HFFc6 (cell line): ENCODE measurements around the gene SLC25A25. TPM values are rescaled to one million over a fixed set of nuclear protein-coding genes. Genes with fewer than 3 reads are reported as not detected.

Experiments used
- DNase-seq: peaks from one replicate; pipeline ENCODE4 v3.0.0-alpha.2; 2018
- H3K27ac Mint-ChIP-seq: 2 replicates; pipeline ENCODE4 v1.8.0; 2020; ENCODE audit warnings: mild to moderate bottlenecking, mixed read lengths
- H3K27me3 Mint-ChIP-seq: 2 replicates; pipeline ENCODE4 v1.8.0; 2021; ENCODE audit warnings: mild to moderate bottlenecking, moderate library complexity, mixed read lengths; ENCODE audit not compliant: insufficient read depth
- H3K36me3 Mint-ChIP-seq: 2 replicates; pipeline ENCODE4 v1.8.0; 2021; ENCODE audit warnings: low read depth, mixed read lengths
- H3K4me1 Mint-ChIP-seq: 2 replicates; pipeline ENCODE4 v1.8.0; 2020; ENCODE audit warnings: low read depth, mixed read lengths
- H3K4me3 Mint-ChIP-seq: 2 replicates; pipeline ENCODE4 v1.8.0; 2020; ENCODE audit warnings: mild to moderate bottlenecking, moderate library complexity, mixed read lengths
- H3K9me3 Mint-ChIP-seq: 2 replicates; pipeline ENCODE4 v1.8.0; 2020; ENCODE audit warnings: mild to moderate bottlenecking, mixed read lengths
- CTCF ChIP-seq: fragments of 200-600 bp; sonication (generic); IDR thresholded peaks from 2 replicates; pipeline ENCODE4 v1.5.0; 2021; ENCODE audit warnings: antibody characterized with exemption, mild to moderate bottlenecking
- total RNA-seq, 6 experiments: library from RNA; stranded (reverse); fragmentation: NEBNext Ultra II Directional; extraction: Animal tissue kit (Norgen Biotek cat#: 25700); gene quantifications; 2 replicates in 1 of 6; 3 replicates in 5 of 6; pipeline ENCODE4 v1.2.3, GENCODE V29; 2021

Gene SLC25A25
- total RNA-seq, 6 experiments from 2014 or later = 16.5 to 20.7 (median 18.4) TPM

GRCh38 chr9:128146591-128147120 lies 78.6 kb downstream of the SLC25A25 start:
- H3K9me3 Mint-ChIP-seq = no peaks in the 10 kb centered on the region

GRCh38 chr9:128148509-128149000 lies 80.5 kb downstream of the SLC25A25 start:
- TF ChIP-seq CTCF = no peak
- H3K4me1 Mint-ChIP-seq = peaks cover under 1% of the 10 kb centered on the region; the same call in 1 of the 2 replicates
- H3K27me3 Mint-ChIP-seq = peaks cover 37% of the 10 kb centered on the region
- no peaks in the 10 kb centered on the region for H3K9me3 Mint-ChIP-seq
- DNase-seq = no peak
- no peak overlapping the region for H3K4me3 Mint-ChIP-seq
- H3K36me3 Mint-ChIP-seq = no peaks in the 10 kb centered on the region
- no peak overlapping the region for H3K27ac Mint-ChIP-seq

More at GRCh38 chr9:128146591-128147120, 78.6 kb downstream of the SLC25A25 start:
- Mint-ChIP-seq H3K4me3 (no peak overlapping the region), H3K4me1 (peaks cover 5% of the 10 kb centered on the region), H3K27me3 (peaks cover 37% of the 10 kb centered on the region), H3K27ac (no peak overlapping the region), H3K36me3 (no peaks in the 10 kb centered on the region)
- TF ChIP-seq CTCF = no peak
- DNase-seq = no peak

GRCh38 chr9:128149001-128149701 lies 81.1 kb downstream of the SLC25A25 start, which contains the start of gene LCN2:
Gene LCN2 (plus strand): TSS chr9:128149453. CDS start chr9:128149526, 73 bp downstream.
- H3K27ac Mint-ChIP-seq = no peak within 1 kb of the TSS
- no peak for DNase-seq
- H3K4me1 Mint-ChIP-seq = no peaks in the 10 kb centered on the region
- no peaks in the 10 kb centered on the region for H3K9me3 Mint-ChIP-seq
- H3K36me3 Mint-ChIP-seq = no peaks in the 10 kb centered on the region
- TF ChIP-seq CTCF = no peak
- H3K4me3 Mint-ChIP-seq = no peak within 1 kb of the TSS
- H3K27me3 Mint-ChIP-seq = peaks cover 35% of the 10 kb centered on the region

GRCh38 chr9:128149951-128150593 lies 82.0 kb downstream of the SLC25A25 start:
- Mint-ChIP-seq H3K4me1 (no peaks in the 10 kb centered on the region), H3K27me3 (peaks cover 36% of the 10 kb centered on the region), H3K9me3 (no peaks in the 10 kb centered on the region), H3K27ac (no peak overlapping the region), H3K36me3 (no peaks in the 10 kb centered on the region), H3K4me3 (no peak overlapping the region)
- no peak for DNase-seq
- no peak for TF ChIP-seq CTCF

GRCh38 chr9:128150594-128151308 lies 82.7 kb downstream of the SLC25A25 start:
- Mint-ChIP-seq H3K27me3 (peaks cover 38% of the 10 kb centered on the region), H3K9me3 (no peaks in the 10 kb centered on the region), H3K4me1 (no peaks in the 10 kb centered on the region), H3K4me3 (no peak overlapping the region), H3K36me3 (no peaks in the 10 kb centered on the region), H3K27ac (no peak overlapping the region)
- peak; percentile 46; the same call in 1 of the 2 replicates for TF ChIP-seq CTCF
- DNase-seq = no peak
